Occipital lobe (tissue), 2 donors: ENCODE results near the gene EVI2B. TPM values are rescaled to one million over a fixed set of nuclear protein-coding genes. Genes with fewer than 3 reads are reported as not detected.
"Not testable (repeated sequence)": the region's sequence is repeated elsewhere in the genome, so short reads cannot be mapped to it uniquely, and the experiment has no call there.

Source experiments
- DNase-seq: peaks from one replicate; lab custom pipeline; 2025; lab: John Stamatoyannopoulos, UW
- total RNA-seq: library from RNA; depleted of rRNA; stranded (reverse); fragments of >200 nt; gene quantifications from one replicate; pipeline ENCODE4 v1.2.3, GENCODE V29; 2014

EVI2B gene, protein sequence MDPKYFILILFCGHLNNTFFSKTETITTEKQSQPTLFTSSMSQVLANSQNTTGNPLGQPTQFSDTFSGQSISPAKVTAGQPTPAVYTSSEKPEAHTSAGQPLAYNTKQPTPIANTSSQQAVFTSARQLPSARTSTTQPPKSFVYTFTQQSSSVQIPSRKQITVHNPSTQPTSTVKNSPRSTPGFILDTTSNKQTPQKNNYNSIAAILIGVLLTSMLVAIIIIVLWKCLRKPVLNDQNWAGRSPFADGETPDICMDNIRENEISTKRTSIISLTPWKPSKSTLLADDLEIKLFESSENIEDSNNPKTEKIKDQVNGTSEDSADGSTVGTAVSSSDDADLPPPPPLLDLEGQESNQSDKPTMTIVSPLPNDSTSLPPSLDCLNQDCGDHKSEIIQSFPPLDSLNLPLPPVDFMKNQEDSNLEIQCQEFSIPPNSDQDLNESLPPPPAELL
- 0.31 TPM for total RNA-seq

- no peak for DNase-seq
These were observed at the start of gene EVI2B for GRCh38 chr17:31313982-31314781. EVI2B (minus strand) TSS chr17:31314054; CDS start chr17:31305609, 8,445 bp downstream.

DNA sequence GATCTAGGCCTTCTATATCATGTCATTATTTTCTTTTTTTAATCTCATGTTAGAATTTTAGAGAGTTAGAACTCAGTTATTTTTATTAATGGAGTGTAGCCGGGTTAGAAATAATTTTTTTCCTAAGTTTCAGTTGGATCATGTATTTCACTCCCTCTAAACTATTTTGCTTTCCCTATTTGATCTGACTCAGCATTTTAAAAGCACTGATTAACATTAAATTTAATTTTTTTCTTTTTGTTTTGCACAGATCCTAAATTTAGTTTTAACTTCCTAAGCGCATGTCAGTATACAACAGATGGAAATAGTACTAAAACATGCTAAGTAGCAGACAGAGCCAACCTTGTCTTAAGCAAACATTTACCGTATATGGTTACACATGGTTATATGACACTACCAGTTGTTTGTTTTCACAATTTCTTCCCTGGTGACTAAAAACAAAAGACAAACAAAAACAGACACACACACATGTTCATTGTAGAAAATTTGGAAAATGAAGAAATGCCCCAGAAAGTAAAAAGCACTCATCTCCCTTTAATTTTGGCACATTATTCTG lies 44.1 kb upstream of the EVI2B start:
- no peak for DNase-seq

- no peak for DNase-seq
These were observed 43.2 kb upstream of the EVI2B start for GRCh38 chr17:31357091-31357490.

DNA sequence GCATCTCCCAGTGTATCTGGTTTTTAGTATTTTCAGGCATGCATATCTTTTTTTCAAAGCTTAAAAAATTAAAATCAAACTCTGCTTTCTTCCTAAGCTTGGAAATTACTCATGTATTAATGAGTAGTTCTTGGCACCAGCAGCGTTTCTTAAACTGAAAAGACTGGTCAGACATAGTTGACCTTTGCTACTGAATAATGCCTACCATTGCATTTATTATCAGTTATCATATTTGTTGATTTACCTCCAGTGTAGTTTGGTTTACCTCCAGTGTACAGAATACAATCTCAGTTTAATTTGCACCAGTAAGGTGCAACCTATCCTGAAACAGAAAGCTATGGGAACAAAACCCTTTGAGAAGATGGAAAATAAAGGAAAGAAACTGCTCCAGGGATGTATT lies 42.1 kb upstream of the EVI2B start:
- no peak for DNase-seq

DNA sequence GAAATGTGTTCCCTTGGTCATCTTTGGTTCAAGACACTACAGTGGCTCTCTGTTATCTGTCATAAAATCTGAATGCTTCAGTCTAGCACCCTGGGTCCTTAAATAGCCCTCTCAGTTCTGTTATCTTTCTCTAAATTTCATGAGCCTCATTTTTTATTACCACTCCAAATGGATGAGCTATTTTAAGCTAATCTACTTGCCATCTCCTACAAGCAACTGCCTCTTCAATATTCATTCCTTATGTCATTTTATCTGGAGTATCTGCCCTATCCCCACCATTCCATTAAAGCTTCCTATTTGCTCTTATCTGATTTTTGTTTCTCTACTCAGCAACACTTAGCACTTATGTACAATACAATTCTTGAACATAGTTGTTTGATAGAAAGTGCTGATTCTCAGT lies 35.6 kb upstream of the EVI2B start:
- no peak for DNase-seq

DNA sequence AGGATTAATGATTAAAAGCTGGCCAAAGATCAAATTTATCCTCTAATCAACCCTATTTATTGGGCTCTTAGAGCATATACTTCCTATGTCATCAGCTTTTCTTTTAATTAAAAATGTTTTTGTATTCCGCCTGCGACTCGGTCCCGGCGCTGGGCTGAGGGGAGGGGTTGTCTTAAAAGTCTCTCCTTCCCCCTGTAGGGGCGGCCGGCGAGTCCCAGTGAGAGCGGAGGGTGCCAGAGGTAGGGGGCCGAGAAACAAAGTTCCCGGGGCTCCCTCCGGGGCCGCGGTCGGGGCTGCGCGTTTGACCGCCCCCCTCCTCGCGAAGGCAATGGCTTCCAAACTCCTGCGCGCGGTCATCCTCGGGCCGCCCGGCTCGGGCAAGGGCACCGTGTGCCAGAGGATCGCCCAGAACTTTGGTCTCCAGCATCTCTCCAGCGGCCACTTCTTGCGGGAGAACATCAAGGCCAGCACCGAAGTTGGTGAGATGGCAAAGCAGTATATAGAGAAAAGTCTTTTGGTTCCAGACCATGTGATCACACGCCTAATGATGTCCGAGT lies 31.4 kb upstream of the EVI2B start:
- DNase-seq, result not testable (repeated sequence)

- peak; percentile 12 for DNase-seq
These were observed 26.2 kb upstream of the EVI2B start for GRCh38 chr17:31339906-31340661.

GRCh38 chr17:31329221-31329620 lies 15.4 kb upstream of the EVI2B start:
- no peak for DNase-seq

- DNase-seq, result no peak
These were observed 14.3 kb upstream of the EVI2B start for GRCh38 chr17:31328160-31328535.

- DNase-seq, result no peak
These were observed 13.8 kb upstream of the EVI2B start for GRCh38 chr17:31327534-31328159.

DNA sequence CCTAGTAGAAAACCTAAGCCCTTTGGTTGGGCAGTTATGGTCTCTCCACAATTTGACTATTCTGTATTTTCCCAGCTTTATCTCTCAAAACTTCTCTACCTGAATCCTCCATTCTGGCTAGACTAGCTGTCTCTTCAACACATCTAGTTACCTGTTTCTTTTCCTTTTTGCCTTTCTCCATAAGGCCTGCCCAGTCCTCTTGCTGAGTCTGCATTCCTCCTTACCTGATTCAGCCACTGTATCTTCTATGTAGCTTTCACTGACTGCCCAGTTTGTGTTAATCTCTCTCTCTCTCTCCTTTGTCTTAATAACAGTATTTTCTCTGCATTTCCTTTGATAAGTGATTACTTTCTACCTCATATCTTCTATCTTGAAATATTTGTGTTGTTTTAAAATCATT lies 9.7 kb upstream of the EVI2B start:
- no peak for DNase-seq

DNA sequence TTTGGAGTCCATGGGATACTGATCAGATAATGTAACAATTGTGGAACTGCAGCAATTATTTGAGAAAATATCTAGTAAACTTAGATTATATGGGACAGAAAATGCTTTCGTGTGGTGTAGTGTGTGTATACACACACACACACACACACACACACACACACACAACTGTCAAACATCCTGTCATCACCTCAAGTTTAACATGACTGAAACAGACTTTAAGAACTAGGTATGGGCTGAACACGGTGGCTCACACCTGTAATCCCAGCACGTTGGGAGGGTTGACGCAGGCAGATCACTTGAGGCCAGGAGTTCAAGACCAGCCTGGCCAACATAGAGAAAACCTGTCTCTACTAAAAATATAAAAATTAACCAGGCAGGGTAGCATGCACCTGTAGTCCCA lies 8.1 kb upstream of the EVI2B start:
- DNase-seq, result no peak

DNA sequence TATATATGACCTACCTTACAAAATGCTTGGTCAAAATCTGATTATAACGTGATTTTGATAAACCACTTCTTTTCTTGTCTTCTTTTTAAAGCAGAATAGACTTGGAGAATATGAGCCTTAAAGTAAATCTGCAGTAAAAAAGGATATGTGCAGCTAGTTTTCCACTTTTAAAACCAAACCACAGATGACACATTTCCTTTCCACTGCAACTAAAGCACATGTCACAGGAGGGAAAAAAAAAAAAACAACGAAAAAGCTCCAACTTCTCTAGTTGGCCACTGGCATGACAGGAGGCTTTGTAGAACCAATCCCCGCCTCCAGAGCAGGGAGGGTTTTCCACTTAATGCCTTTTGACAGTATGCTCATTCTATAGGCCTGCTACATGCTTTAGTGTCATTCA lies 7.6 kb upstream of the EVI2B start, which contains the start of gene EVI2A:
TSS of gene EVI2A (minus strand) at position 142 of the 400 bp plus-strand sequence. CDS start 2,609 bp downstream, outside the sequence.
- peak; percentile 19 for DNase-seq

GRCh38 chr17:31320791-31321190 lies 6.9 kb upstream of the EVI2B start:
- no peak for DNase-seq

DNA sequence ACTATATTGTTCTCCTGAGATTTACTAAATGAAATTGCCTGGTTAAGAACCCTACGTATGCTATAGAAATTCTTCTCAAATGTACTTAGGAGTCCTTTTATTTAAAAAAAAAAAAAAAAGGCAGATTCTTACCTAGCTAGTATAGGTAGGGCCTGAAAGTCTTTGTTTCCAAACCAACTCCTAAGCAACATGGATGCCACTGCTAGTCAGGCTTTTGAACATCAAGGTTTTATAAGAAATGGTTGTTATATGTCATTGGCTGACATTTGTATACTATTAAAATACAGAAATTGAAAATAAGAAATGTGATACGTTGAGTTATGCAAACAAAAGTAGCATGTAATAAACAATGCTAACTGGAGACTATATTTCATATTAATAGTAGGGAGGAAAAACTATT lies 6.4 kb upstream of the EVI2B start:
- DNase-seq, result no peak

DNA sequence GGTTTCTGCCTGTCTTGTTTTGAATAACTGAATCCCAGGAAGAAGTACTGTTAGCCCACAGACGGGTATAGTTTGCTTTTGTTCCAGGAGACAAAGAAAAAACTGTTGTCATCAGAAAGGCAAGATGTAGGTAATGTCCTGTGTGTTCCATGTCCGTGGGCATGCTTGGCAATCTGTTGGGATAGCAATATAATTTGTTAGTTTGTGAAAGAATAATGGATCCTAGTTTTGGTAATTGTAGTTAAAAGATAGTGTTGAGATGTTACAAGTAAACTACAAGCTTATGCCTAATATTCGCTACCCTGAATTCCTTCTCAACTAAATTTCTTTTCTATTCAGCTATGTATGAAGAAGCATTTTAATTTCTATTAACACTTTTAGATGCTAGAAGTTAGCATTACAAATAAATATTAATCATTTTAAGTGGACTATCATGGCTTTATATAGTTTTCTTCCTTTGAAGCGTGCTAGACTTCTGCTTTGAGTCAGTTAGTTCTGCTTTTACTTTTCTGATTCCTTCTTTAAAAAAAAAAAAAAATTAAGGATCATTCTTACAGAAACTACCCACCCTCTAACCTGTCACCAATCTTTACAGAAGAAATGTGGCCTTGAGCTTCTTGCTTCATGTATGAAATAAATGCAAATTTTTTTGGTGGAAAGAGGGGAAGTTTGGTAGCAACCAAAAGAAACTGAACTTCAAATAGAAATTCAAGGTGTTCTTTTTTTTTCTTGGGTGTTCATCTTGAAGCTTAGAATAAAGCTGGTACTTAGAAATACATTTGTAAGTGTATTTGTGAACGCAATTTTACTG lies 5.2 kb upstream of the EVI2B start:
- DNase-seq, result no peak

DNA sequence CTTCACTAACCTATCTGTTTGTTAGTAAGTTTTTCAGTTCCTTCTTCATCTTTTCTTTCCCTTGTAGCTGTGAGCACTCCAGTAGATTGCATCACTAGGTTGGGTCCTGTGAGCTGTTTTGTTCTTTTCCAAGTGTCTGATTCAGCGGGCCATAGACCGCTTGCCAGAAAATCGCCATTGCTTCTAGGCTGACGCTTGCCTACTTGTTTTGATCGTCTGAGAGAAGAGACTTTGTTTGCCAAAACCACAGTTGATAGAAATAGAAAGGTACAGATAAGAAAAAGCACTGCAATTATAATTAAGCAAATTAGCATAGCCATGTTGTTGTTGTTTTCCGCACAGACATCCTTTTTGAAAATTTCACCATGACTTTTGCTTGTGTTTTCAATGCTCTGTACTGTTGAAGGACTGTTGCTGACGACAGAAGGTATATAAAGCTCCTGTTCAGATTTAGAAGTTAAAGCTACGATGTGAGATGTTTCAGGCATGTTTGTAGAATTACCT lies 4.5 kb upstream of the EVI2B start:
- DNase-seq, result peak; percentile 68

DNA sequence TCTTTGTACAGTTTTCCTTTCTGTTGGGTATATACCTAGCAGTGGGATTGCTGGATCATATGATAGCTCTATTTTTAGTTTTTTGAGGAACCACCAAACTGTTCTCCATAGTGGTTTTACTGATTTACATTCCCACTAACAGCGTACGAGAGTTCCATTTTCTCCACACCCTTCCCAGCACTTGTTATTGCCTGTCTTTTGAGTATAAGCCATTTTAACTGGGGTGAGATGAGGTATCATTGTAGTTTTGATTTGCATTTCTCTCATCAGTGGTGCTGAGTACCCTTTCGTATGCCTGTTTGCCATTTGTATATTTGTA lies 887 bp upstream of the EVI2B start:
- DNase-seq, result no peak

- DNase-seq, result not testable (repeated sequence)
These were observed 1.6 kb downstream of the EVI2B start for GRCh38 chr17:31312223-31312622.

DNA sequence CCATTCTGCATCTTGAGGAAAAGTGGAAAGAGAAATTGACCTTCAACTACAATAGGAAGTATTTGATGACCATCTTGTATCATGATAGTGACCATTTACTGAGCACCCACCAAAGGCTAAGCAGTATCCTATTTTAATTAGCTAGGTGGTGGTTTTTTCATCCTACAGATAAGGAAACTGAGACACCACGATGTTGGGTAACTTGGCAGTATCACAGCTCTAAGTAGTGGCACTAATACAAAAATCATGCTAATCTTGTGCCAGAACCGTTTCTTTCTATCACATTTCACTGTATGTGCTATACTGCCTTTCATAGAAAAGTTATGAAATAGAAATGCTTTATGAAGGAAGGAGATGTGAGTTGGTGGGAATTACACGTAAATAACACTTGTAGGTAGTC lies 2.3 kb downstream of the EVI2B start:
- no peak for DNase-seq
